ENCODE data around the gene C1GALT1C1L. TPM values are rescaled to one million over a fixed set of nuclear protein-coding genes. Genes with fewer than 3 reads are reported as not detected.

C1GALT1C1L gene
- total RNA-seq = under 1 TPM in 1 of 4 donors, not detected in 3; 0.96 TPM

- intact Hi-C loops (cut with DNase I; ENCODE audit: low total_unique reads) = no loop called here
- H3K27me3 ChIP-seq = no peaks in the 10 kb centered on the region
- H3K27ac ChIP-seq = peak within 1 kb of the TSS; percentile 49 to 78 (median 75)
- TF ChIP-seq CTCF (IDR thresholded peaks at IDR 0.05) = no peak
- TF ChIP-seq POLR2AphosphoS5 (IDR thresholded peaks at IDR 0.05) = peak; percentile 24 to 64 (median 51)
- H3K4me3 ChIP-seq = peak within 1 kb of the TSS; percentile 40 to 49 (median 44)
- peak; percentile 72 for DNase-seq
- in situ Hi-C loops (cut with MboI; ENCODE audit: low pct_ligation_motif_present in 1 of 4, low pct_unique_long_range_greater_than_20kb in 1 of 4, low sequenced_read_pairs in 3 of 4) = no loop called here
- peaks cover 0 to 14% (median 9%) of the 10 kb centered on the region in 4 donors for H3K4me1 ChIP-seq
- H3K36me3 ChIP-seq = no peaks in the 10 kb centered on the region
- no peaks in the 10 kb centered on the region for H3K9me3 ChIP-seq
- WGBS, 2 donors (ENCODE audit: low coverage in 1 of 2) = 9 to 13% methylated on average over 7 to 26 of the region's 27 CpGs
Measured at GRCh38 chr2:43676322-43677050, at the start of gene C1GALT1C1L. Gene C1GALT1C1L (minus strand): TSS chr2:43676429. CDS start chr2:43676322, 107 bp downstream.

GRCh38 chr2:43725711-43726246, 49.5 kb upstream of the C1GALT1C1L start:
- Histone ChIP-seq H3K36me3 (no peaks in the 10 kb centered on the region), H3K27ac (no peak overlapping the region), H3K4me1 (no peaks in the 10 kb centered on the region), H3K4me3 (no peak overlapping the region), H3K27me3 (no peaks in the 10 kb centered on the region), H3K9me3 (no peaks in the 10 kb centered on the region)
- in situ Hi-C loops (cut with MboI; ENCODE audit: low pct_ligation_motif_present in 1 of 4, low pct_unique_long_range_greater_than_20kb in 1 of 4, low sequenced_read_pairs in 3 of 4) (no loop called here), intact Hi-C loops (cut with DNase I; ENCODE audit: low total_unique reads) (no loop called here)
- no peak for DNase-seq
- TF ChIP-seq EP300 (IDR thresholded peaks at IDR 0.05; ENCODE audit: low read depth) (no peak), POLR2AphosphoS5 (IDR thresholded peaks at IDR 0.05) (no peak), CTCF (IDR thresholded peaks at IDR 0.05) (no peak), POLR2A (IDR thresholded peaks at IDR 0.05) (no peak)
- WGBS, 2 donors (ENCODE audit: low coverage in 1 of 2) = 99 to 100% methylated on average over 2 to 3 of the region's 3 CpGs

GRCh38 chr2:43724728-43725526, 48.7 kb upstream of the C1GALT1C1L start:
- Histone ChIP-seq H3K27ac (no peak overlapping the region), H3K27me3 (no peaks in the 10 kb centered on the region), H3K4me3 (no peak overlapping the region), H3K4me1 (no peaks in the 10 kb centered on the region), H3K9me3 (no peaks in the 10 kb centered on the region), H3K36me3 (no peaks in the 10 kb centered on the region)
- 55 to 67% methylated on average over 2 to 4 of the region's 4 CpGs for WGBS, 2 donors (ENCODE audit: low coverage in 1 of 2)
- in situ Hi-C loops (cut with MboI; ENCODE audit: low pct_ligation_motif_present in 1 of 4, low pct_unique_long_range_greater_than_20kb in 1 of 4, low sequenced_read_pairs in 3 of 4) = no loop called here
- DNase-seq = no peak
- intact Hi-C loops (cut with DNase I; ENCODE audit: low total_unique reads) = no loop called here
- TF ChIP-seq CTCF (IDR thresholded peaks at IDR 0.05) = no peak
- TF ChIP-seq EP300 (IDR thresholded peaks at IDR 0.05; ENCODE audit: low read depth) = no peak
- no peak for TF ChIP-seq POLR2A (IDR thresholded peaks at IDR 0.05)
- TF ChIP-seq POLR2AphosphoS5 (IDR thresholded peaks at IDR 0.05) = no peak

- DNase-seq = no peak
- no peak for TF ChIP-seq EP300 (IDR thresholded peaks at IDR 0.05; ENCODE audit: low read depth)
- TF ChIP-seq POLR2A (IDR thresholded peaks at IDR 0.05) = no peak
- TF ChIP-seq POLR2AphosphoS5 (IDR thresholded peaks at IDR 0.05) = no peak
- no peak for TF ChIP-seq CTCF (IDR thresholded peaks at IDR 0.05)
- H3K36me3 ChIP-seq = no peaks in the 10 kb centered on the region
- in situ Hi-C loops (cut with MboI; ENCODE audit: low pct_ligation_motif_present in 1 of 4, low pct_unique_long_range_greater_than_20kb in 1 of 4, low sequenced_read_pairs in 3 of 4) (no loop called here), intact Hi-C loops (cut with DNase I; ENCODE audit: low total_unique reads) (no loop called here)
- H3K27ac ChIP-seq = no peak overlapping the region
- 57 to 63% methylated on average over 5 of the region's 5 CpGs for WGBS, 2 donors (ENCODE audit: low coverage in 1 of 2)
- H3K4me3 ChIP-seq = no peak overlapping the region
- H3K4me1 ChIP-seq = no peaks in the 10 kb centered on the region
- H3K27me3 ChIP-seq = no peaks in the 10 kb centered on the region
- no peaks in the 10 kb centered on the region for H3K9me3 ChIP-seq
Measured at GRCh38 chr2:43718530-43719124, 42.4 kb upstream of the C1GALT1C1L start.
